PC-3 (cell line): Measurements from ENCODE around the gene MECR. TPM values are rescaled to one million over a fixed set of nuclear protein-coding genes. Genes with fewer than 3 reads are reported as not detected.

Source experiments
- ATAC-seq: fragments of 200-7000 bp; cut with Tn5 transposase; 2 replicates; pipeline ENCODE4 v1.9.1; 2020; ENCODE audit warnings: mild to moderate bottlenecking, moderate library complexity
- BruUV-seq: library from RNA; stranded (reverse); fragments of 400-500 nt; replicated peaks from 2 replicates; lab custom pipeline; 2021; lab: Mats Ljungman, UMichigan
- CTCF ChIA-PET: fragments of 300-600 bp; sonication (Branson Sonifier 250); formaldehyde crosslinking; loops from one replicate; lab custom pipeline; 2022; ENCODE audit warnings: antibody characterized with exemption; lab: Charles Lee
- POLR2A ChIA-PET: fragments of 300-600 bp; sonication (Branson Sonifier 250); formaldehyde crosslinking; loops from one replicate; lab custom pipeline; 2022; ENCODE audit warnings: antibody characterized with exemption; ENCODE audit not compliant: unreplicated experiment; lab: Charles Lee
- DNase-seq: peaks from one replicate; pipeline ENCODE4 v3.0.0-alpha.2; 2015
- H2AFZ ChIP-seq: fragments of 300-600 bp; sonication (generic); 2 replicates; pipeline ENCODE4 v1.6.0; 2016; ENCODE audit warnings: antibody characterized with exemption, low read length
- H3F3A ChIP-seq: fragments of 300-600 bp; sonication (generic); one replicate; pipeline ENCODE4 v1.6.0; 2017; ENCODE audit warnings: antibody characterized with exemption, low read length, control low read depth, mild to moderate bottlenecking; ENCODE audit not compliant: unreplicated experiment
- H3K27ac ChIP-seq: fragments of 300-600 bp; sonication (generic); 2 replicates; pipeline ENCODE4 v1.5.1; 2016; ENCODE audit warnings: mild to moderate bottlenecking, low read length
- H3K27me3 ChIP-seq: fragments of 300-600 bp; sonication (generic); 2 replicates; pipeline ENCODE4 v1.6.1; 2016; ENCODE audit warnings: low read length, mixed read lengths
- H3K36me3 ChIP-seq: fragments of 300-600 bp; sonication (generic); 2 replicates; pipeline ENCODE4 v1.6.1; 2016; ENCODE audit warnings: low read depth, mixed run types, low read length, mixed read lengths
- H3K4me1 ChIP-seq: fragments of 300-600 bp; sonication (generic); 2 replicates; pipeline ENCODE4 v1.5.1; 2016; ENCODE audit warnings: low read length; ENCODE audit not compliant: insufficient read depth
- H3K4me2 ChIP-seq: fragments of 300-600 bp; sonication (generic); 2 replicates; pipeline ENCODE4 v1.6.0; 2016; ENCODE audit warnings: low read length
- H3K4me3 ChIP-seq: fragments of 300-600 bp; sonication (generic); 2 replicates; pipeline ENCODE4 v1.5.1; 2016; ENCODE audit warnings: mild to moderate bottlenecking, low read length, mixed read lengths
- H3K79me2 ChIP-seq: fragments of 300-600 bp; sonication (generic); 2 replicates; pipeline ENCODE4 v1.6.1; 2017; ENCODE audit warnings: low read length, mixed read lengths
- H3K9ac ChIP-seq: fragments of 300-600 bp; sonication (generic); 2 replicates; pipeline ENCODE4 v1.6.0; 2016; ENCODE audit warnings: mild to moderate bottlenecking, low read length
- H3K9me2 ChIP-seq: fragments of 300-600 bp; sonication (generic); replicated peaks from 2 replicates; pipeline ENCODE4 v1.6.1; 2016; ENCODE audit warnings: mixed run types, low read length, mixed read lengths
- H3K9me3 ChIP-seq: fragments of 300-600 bp; sonication (generic); 2 replicates; pipeline ENCODE4 v1.6.1; 2016; ENCODE audit warnings: low read length, mixed read lengths
- H4K20me1 ChIP-seq: fragments of 300-600 bp; sonication (generic); 2 replicates; pipeline ENCODE4 v1.6.1; 2016; ENCODE audit warnings: low read length, mixed read lengths
- CTCF ChIP-seq: fragments of 300-600 bp; sonication (generic); conservative IDR thresholded peaks from 2 replicates; pipeline ENCODE4 v1.5.1; 2017; ENCODE audit warnings: antibody characterized with exemption, low read depth, mild to moderate bottlenecking, low read length
- EZH2 ChIP-seq: fragments of 300-600 bp; sonication (generic); IDR thresholded peaks from one replicate; pipeline ENCODE4 v1.6.1; 2017; ENCODE audit warnings: antibody characterized with exemption, mild to moderate bottlenecking, low read length; ENCODE audit not compliant: unreplicated experiment
- EZH2phosphoT487 ChIP-seq: fragments of 300-600 bp; sonication (generic); IDR thresholded peaks from 2 replicates; pipeline ENCODE4 v1.6.1; 2018; ENCODE audit warnings: mild to moderate bottlenecking, antibody characterized with exemption, low read length, borderline replicate concordance
- intact Hi-C: fragments of 100-400 bp; cut with micrococcal nuclease; formaldehyde crosslinking; loops from 2 replicates; pipeline ENCODE4 v1.9.0; 2023
- total RNA-seq: library from RNA; depleted of rRNA; stranded (reverse); fragments of >200 nt; gene quantifications from 2 replicates; pipeline ENCODE4 v1.2.3, GENCODE V29; 2014

The MECR gene
- total RNA-seq, 1 experiment from 2014 or later: 30.5 TPM

GRCh38 chr1:29162025-29162424 is 68.7 kb downstream of the MECR start:
- peaks cover 71% of the 10 kb centered on the region for H3K79me2 ChIP-seq
- no peaks in the 10 kb centered on the region for H3K9me3 ChIP-seq
- H3K36me3 ChIP-seq: peaks cover 73% of the 10 kb centered on the region
- DNase-seq (no peak), ATAC-seq (no peak)
- H3F3A ChIP-seq: no peaks in the 10 kb centered on the region
- H3K9me2 ChIP-seq: no peaks in the 10 kb centered on the region
- no TSS peak for BruUV-seq
- no peak overlapping the region for H3K9ac ChIP-seq
- intact Hi-C loops: no loop called here
- POLR2A ChIA-PET: no interaction called here
- H3K27me3 ChIP-seq: no peaks in the 10 kb centered on the region
- no peak overlapping the region for H3K27ac ChIP-seq
- no peak overlapping the region for H2AFZ ChIP-seq
- H3K4me3 ChIP-seq: no peak overlapping the region
- TF ChIP-seq CTCF: no peak
- no peaks in the 10 kb centered on the region for H3K4me1 ChIP-seq
- CTCF ChIA-PET: no interaction called here
- H4K20me1 ChIP-seq: peaks cover 17% of the 10 kb centered on the region; the same call in 1 of the 2 replicates
- H3K4me2 ChIP-seq: no peak overlapping the region

GRCh38 chr1:29159773-29160172 is 71.0 kb downstream of the MECR start:
- CTCF ChIA-PET: no interaction called here

GRCh38 chr1:29157269-29157601 is 73.5 kb downstream of the MECR start:
- CTCF ChIA-PET: no interaction called here
- no peak for ATAC-seq

More at GRCh38 chr1:29159773-29160172, 71.0 kb downstream of the MECR start:
- TF ChIP-seq EZH2phosphoT487 (no peak), CTCF (no peak), EZH2 (no peak)
- peaks cover 63% of the 10 kb centered on the region for H3K79me2 ChIP-seq
- H3K4me1 ChIP-seq: no peaks in the 10 kb centered on the region
- H3K4me2 ChIP-seq: no peak overlapping the region
- H4K20me1 ChIP-seq: peaks cover 23% of the 10 kb centered on the region
- H3K9me3 ChIP-seq: no peaks in the 10 kb centered on the region
- intact Hi-C loops: no loop called here
- H3K36me3 ChIP-seq: peaks cover 72% of the 10 kb centered on the region
- H3K9me2 ChIP-seq: no peaks in the 10 kb centered on the region
- no TSS peak for BruUV-seq
- H3K27ac ChIP-seq: no peak overlapping the region
- no peak overlapping the region for H3K9ac ChIP-seq
- no peaks in the 10 kb centered on the region for H3K27me3 ChIP-seq
- no peaks in the 10 kb centered on the region for H3F3A ChIP-seq
- DNase-seq: no peak
- H2AFZ ChIP-seq: no peak overlapping the region
- no peak for ATAC-seq
- H3K4me3 ChIP-seq: no peak overlapping the region
- POLR2A ChIA-PET: no interaction called here

More at GRCh38 chr1:29157269-29157601, 73.5 kb downstream of the MECR start:
- Histone ChIP-seq H3K36me3 (peaks cover 76% of the 10 kb centered on the region), H3K79me2 (peaks cover 37% of the 10 kb centered on the region), H3K9ac (no peak overlapping the region), H2AFZ (no peak overlapping the region), H4K20me1 (peaks cover 13% of the 10 kb centered on the region), H3K4me2 (no peak overlapping the region), H3K9me2 (no peaks in the 10 kb centered on the region), H3K4me3 (no peak overlapping the region), H3F3A (no peaks in the 10 kb centered on the region), H3K27me3 (no peaks in the 10 kb centered on the region), H3K9me3 (no peaks in the 10 kb centered on the region), H3K27ac (no peak overlapping the region), H3K4me1 (no peaks in the 10 kb centered on the region)
- DNase-seq: no peak
- intact Hi-C loops: no loop called here
- BruUV-seq: no TSS peak
- POLR2A ChIA-PET: no interaction called here
- TF ChIP-seq EZH2phosphoT487 (no peak), CTCF (no peak), EZH2 (no peak)
